ENCODE results near the gene TXNL4A.

DNA sequence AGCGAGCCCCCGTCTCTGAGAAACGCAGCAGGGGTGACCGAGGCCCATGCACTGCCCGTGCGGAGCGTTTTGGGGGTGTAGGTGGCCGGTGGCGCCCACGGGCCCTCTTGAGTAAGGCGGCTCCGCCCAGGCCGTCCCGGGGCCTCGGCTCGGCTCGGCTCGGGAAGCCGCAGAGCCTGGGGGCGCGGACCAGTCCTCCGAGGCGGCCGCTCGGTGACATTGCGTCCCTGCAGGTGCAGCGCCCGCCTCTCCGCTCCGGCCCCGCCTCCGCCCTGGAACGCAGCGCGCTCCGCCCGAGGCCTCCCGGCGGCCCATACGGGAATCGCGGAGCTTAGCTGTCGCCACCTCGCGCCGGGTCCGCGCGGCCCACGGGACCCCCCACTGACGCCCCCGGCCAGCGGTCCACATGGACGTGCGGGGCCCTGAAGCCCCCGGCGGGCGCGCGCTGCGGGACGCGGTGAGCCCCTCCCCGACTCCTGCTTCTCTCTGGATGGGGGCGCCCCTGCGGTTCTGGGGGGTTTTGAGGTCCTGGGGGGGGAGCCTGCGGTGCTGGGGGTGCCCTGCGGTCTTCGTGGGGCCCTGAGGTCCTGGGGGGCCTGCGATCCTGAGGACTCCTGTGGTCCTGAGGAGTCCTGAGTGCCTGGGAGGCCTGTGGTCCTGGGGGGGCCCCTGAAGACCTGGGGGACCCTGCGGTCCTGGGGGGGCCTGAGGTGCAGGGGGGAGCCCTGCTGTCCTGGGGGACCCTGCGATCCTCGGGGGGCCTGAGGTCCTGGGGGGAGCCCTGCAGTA, 23.8 kb downstream of the TXNL4A start, which contains the start of gene HSBP1L1:
- TF ChIP-seq CTCF (conservative IDR thresholded peaks at IDR 0.05; ENCODE audit: low read depth, low read length) (no peak; the same call in 1 of the 2 replicates), EZH2 (IDR thresholded peaks at IDR 0.05; ENCODE audit: borderline replicate concordance, low read depth, low read length, poor library complexity, severe bottlenecking) (no peak)

Data from A673 (cell line).